Measurements from ENCODE around the gene SHISA7.

DNA sequence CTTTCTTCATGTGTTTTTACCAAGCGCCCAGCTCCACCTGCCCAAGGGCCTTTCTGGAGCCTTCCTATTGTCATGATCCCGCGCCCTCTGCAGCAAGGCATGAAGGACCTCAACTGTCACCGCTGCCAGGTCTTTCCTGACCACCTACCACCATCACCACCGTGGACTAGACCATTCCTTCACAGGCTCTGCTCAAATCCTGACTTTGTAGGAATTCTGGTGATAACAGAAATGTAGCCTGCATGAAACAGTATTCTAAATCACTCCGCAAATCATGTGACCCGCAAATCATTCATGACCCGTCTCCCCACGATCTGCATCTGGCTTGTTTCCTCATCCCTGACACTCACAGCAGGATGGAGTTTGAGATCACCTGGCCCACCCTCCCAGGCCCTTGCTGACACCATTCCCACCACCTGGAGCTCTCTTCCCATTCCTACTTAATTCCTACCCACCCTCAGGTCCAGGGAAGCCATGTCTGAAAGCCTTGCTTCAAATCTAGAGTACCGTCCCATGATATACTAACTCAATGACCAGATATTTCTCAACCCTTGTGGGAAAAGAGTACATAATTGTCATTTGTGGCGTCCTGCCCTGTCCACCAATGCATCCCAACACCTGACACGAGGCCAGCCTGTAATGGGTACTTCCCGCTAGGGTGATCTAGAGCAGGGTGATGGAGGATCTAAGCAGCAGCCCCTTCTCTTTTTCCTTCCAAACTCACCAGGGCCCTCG, 36.8 kb downstream of the SHISA7 start:
- no peak for TF ChIP-seq POLR2AphosphoS5 (IDR thresholded peaks at IDR 0.05; ENCODE audit: low read depth, low read length)
- no peak for TF ChIP-seq POLR2A (IDR thresholded peaks at IDR 0.05; ENCODE audit: low read depth, low read length)
